Coronary artery (tissue), 2 donors: Measurements from ENCODE around the gene TMOD4.

Experiments
- DNase-seq: peaks from one replicate; pipeline ENCODE4 v3.0.0-alpha.2; 2017; ENCODE audit warnings: low spot score
- H3K27ac ChIP-seq, 2 donors: fragments of 200-600 bp; sonication (generic); one replicate each; pipeline ENCODE4 v1.5.1; 2016 to 2019
- H3K4me3 ChIP-seq: fragments of 200-600 bp; sonication (generic); 2 replicates; pipeline ENCODE4 v1.5.1; 2016; ENCODE audit warnings: mild to moderate bottlenecking, moderate library complexity
- CTCF ChIP-seq: fragments of 200-600 bp; sonication (generic); IDR thresholded peaks from one replicate; pipeline ENCODE4 v1.5.1; 2019; ENCODE audit warnings: antibody characterized with exemption

The TMOD4 gene

GRCh38 chr1:151142411-151143056 is 33.2 kb downstream of the TMOD4 start:
- Histone ChIP-seq H3K4me3 (no peak overlapping the region), H3K27ac (no peak overlapping the region)
- TF ChIP-seq CTCF, result no peak
- no peak for DNase-seq

GRCh38 chr1:151137789-151138188 is 38.0 kb downstream of the TMOD4 start:
- Histone ChIP-seq H3K27ac (no peak overlapping the region), H3K4me3 (no peak overlapping the region)
- DNase-seq, result no peak
- no peak for TF ChIP-seq CTCF

GRCh38 chr1:151135433-151136385 is 40.1 kb downstream of the TMOD4 start:
- no peak overlapping the region for H3K27ac ChIP-seq
- DNase-seq, result no peak
- H3K4me3 ChIP-seq, result no peak overlapping the region
- TF ChIP-seq CTCF, result no peak

- TF ChIP-seq CTCF, result no peak
- H3K4me3 ChIP-seq, result no peak overlapping the region
- DNase-seq, result no peak
- no peak overlapping the region for H3K27ac ChIP-seq
These were observed 40.8 kb downstream of the TMOD4 start for GRCh38 chr1:151134991-151135390.

GRCh38 chr1:151134396-151134795 is 41.4 kb downstream of the TMOD4 start:
- no peak for DNase-seq

GRCh38 chr1:151133018-151133806 is 42.6 kb downstream of the TMOD4 start:
- no peak for DNase-seq
- H3K4me3 ChIP-seq, result no peak overlapping the region
- no peak for TF ChIP-seq CTCF
- H3K27ac ChIP-seq, result no peak overlapping the region

More at GRCh38 chr1:151134396-151134795, 41.4 kb downstream of the TMOD4 start:
- no peak for TF ChIP-seq CTCF
- no peak overlapping the region for H3K27ac ChIP-seq
- no peak overlapping the region for H3K4me3 ChIP-seq
